Aorta (tissue), 5 donors: ENCODE measurements around the gene HIGD2B. TPM values are rescaled to one million over a fixed set of nuclear protein-coding genes. Genes with fewer than 3 reads are reported as not detected.
"Not testable (repeated sequence)": the region's sequence is repeated elsewhere in the genome, so short reads cannot be mapped to it uniquely, and the experiment has no call there.

Experiments used
- ATAC-seq: fragments of 200-7000 bp; cut with Tn5 transposase; one replicate; pipeline ENCODE4 v1.9.1; 2022; ENCODE audit warnings: moderate library complexity; ENCODE audit not compliant: low FRiP score
- DNase-seq, 2 donors: peaks; one replicate each; pipeline ENCODE4 v3.0.0-alpha.2; 2020
- H3K27ac ChIP-seq, 2 donors: one replicate each; pipeline ENCODE4 v1.5.1; 2013; ENCODE audit warnings: low read length in 2 of 2, mild to moderate bottlenecking in 2 of 2, moderate library complexity in 2 of 2, control low read depth in 1 of 2, inconsistent platforms in 1 of 2, low read depth in 1 of 2
- H3K27me3 ChIP-seq, 2 donors: one replicate each; pipeline ENCODE4 v1.6.1; 2013; ENCODE audit warnings: control low read depth in 1 of 2, low read length in 1 of 2, mild to moderate bottlenecking in 1 of 2, moderate library complexity in 1 of 2; ENCODE audit not compliant: insufficient read depth in 2 of 2, control insufficient read depth in 1 of 2
- H3K36me3 ChIP-seq, 2 donors: one replicate each; pipeline ENCODE4 v1.6.1; 2013; ENCODE audit warnings: control low read depth in 1 of 2, low read length in 1 of 2, mild to moderate bottlenecking in 1 of 2; ENCODE audit not compliant: insufficient read depth in 2 of 2, control insufficient read depth in 1 of 2
- H3K4me1 ChIP-seq, 2 donors: one replicate each; pipeline ENCODE4 v1.6.1; 2013; ENCODE audit warnings: low read length in 2 of 2, control low read depth in 1 of 2, mild to moderate bottlenecking in 1 of 2, moderate library complexity in 1 of 2; ENCODE audit not compliant: insufficient read depth in 2 of 2, control insufficient read depth in 1 of 2
- H3K4me3 ChIP-seq, 2 donors: one replicate each; pipeline ENCODE4 v1.5.1; 2013; ENCODE audit warnings: low read length in 2 of 2, control low read depth in 1 of 2, mild to moderate bottlenecking in 1 of 2
- H3K9me3 ChIP-seq: one replicate; pipeline ENCODE4 v1.6.1; 2013; ENCODE audit warnings: mild to moderate bottlenecking, low read length; ENCODE audit not compliant: control insufficient read depth
- WGBS, 2 donors: extraction: QIAGEN DNeasy Blood & Tissue Kit; methylation state at CpG; one replicate each; pipeline ENCODE4 v1.1.7; 2013; 5-methylcytosine and 5-hydroxymethylcytosine counted together
- intact Hi-C, 2 donors: fragments of 100-400 bp; cut with DNase I; formaldehyde crosslinking; loops; one replicate each; pipeline versions ENCODE4 v1.14.2 to v1.15.0; 2022
- polyA plus RNA-seq, 2 donors: library from polyadenylated mRNA; stranded (reverse); fragments of 200-250 nt; gene quantifications; one replicate each; pipeline ENCODE4 v1.2.3, GENCODE V29; 2013
- total RNA-seq, 2 donors: library from RNA; stranded (reverse); fragmentation: NEBNext Ultra II Directional; extraction: Animal tissue kit (Norgen Biotek cat#: 25700); gene quantifications; one replicate each; pipeline ENCODE4 v1.2.1, GENCODE V29; 2021
- donor health status: healthy with polysubstance abuse.
- donor health status: Bipolar disorder and iron deficiency.
- donor health status: DM: no; HTN: no; CAD: no.
- donor health status: DM: no; HTN: no; CAD: no.
- donor health status: DM: yes; HTN: yes; CAD: no.

The HIGD2B gene
- total and polyA plus RNA-seq, 4 donors: not detected

DNA sequence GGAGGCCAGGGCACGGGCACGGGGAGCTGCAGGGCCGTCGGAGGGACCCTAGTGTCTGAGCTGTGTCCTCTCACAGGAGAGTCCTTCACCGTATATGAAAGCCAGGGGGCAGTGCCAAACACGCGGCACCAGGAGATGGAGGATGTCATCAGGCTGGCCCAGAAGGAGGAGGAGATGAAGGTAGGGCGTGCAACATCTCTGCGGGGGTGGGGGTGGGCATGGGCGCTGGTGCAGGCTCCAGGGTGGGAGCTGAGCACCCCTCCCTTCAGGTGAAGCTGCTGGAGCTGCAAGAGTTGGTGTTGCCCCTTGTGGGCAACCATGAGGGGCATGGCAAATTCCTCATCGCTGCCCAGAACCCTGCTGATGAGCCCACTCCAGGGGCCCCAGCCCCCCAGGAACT, 20.3 kb downstream of the HIGD2B start:
- not testable (repeated sequence) for ATAC-seq

DNA sequence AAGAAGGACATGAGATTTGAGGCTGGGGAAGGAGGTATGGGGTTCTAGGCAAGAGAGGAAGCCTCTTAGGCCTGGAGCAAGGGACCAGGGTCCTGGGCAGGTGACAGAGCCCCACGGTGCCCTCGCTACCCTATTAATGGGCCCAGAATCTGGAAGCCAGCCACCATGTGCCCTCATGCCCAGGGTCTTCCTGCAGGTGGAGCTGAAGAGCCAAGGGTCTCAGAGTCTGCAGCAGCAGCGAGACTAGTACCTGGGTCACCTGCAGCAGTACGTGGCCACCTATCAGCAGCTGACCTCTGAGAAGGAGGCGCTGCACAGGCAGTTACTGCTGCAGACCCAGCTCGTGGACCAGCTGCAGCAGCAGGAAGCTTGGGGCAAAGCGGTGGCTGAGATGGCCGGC, 22.1 kb downstream of the HIGD2B start:
- H3K4me3 ChIP-seq, H3K4me1 ChIP-seq, intact Hi-C loops, DNase-seq, H3K36me3 ChIP-seq, H3K27ac ChIP-seq, H3K27me3 ChIP-seq, H3K9me3 ChIP-seq, ATAC-seq: not testable (repeated sequence)
- WGBS, 2 donors: 43% methylated on average over 3 of the region's 8 CpGs; no CpG with 5 or more reads in 1 of the 2 donors

More for the DNA sequence above, 20.3 kb downstream of the HIGD2B start:
- H3K27ac ChIP-seq, H3K9me3 ChIP-seq, H3K36me3 ChIP-seq, intact Hi-C loops, H3K4me3 ChIP-seq, H3K4me1 ChIP-seq, DNase-seq, H3K27me3 ChIP-seq: not testable (repeated sequence)
- WGBS, 2 donors: 68 to 71% methylated on average over 3 to 5 of the region's 11 CpGs

DNA sequence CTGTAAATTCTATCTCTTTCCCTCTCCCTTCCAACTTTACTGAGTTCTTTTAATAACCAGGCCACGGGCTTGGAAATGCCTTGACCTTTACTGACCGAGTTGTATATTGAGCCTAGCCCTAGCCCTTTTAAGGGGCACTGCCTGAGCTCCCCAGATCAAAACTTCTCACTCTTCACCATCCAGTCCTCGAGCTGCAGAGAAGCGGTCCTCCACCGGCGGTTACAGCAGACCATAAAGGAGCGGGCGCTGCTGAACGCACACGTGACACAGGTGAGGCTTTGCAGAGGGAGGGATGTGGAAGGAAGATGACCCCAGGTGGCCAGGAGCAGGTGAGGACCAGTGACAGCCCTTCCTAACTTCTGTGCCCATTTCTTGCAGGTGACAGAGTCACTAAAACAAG, 24.9 kb downstream of the HIGD2B start:
- H3K36me3 ChIP-seq, H3K4me1 ChIP-seq, H3K27ac ChIP-seq, intact Hi-C loops, ATAC-seq, H3K27me3 ChIP-seq, H3K9me3 ChIP-seq, H3K4me3 ChIP-seq, DNase-seq: not testable (repeated sequence)
- WGBS, 2 donors: 83 to 85% methylated on average over 8 of the region's 10 CpGs

DNA sequence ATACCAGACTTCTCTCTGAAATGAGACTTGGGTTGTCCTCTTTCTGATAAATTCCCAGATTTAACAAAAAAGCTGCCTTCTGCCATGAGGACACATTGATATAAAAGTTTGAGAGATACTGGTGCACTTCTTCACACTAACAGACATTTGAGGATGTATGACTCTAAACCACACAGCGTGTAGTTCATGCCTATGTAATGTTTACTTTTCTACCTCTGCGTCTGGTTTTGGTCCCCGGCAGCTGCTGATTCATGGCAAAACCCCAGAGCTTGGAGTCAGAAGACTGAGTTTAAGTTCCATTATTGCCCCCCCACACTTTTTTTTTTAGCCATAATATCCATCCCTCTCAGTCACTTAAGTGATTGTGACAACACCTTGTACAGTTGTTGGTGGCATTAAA, 30.0 kb downstream of the HIGD2B start:
- H3K9me3 ChIP-seq, H3K4me1 ChIP-seq: not testable (repeated sequence)
- no CpG with 5 or more reads among the region's 3 CpGs for WGBS, 2 donors

GRCh38 chr15:72654397-72654796, 31.6 kb downstream of the HIGD2B start, which contains the start of gene GOLGA6B:
Gene GOLGA6B, plus strand, starts transcription at chr15:72654697. Its CDS starts 41 bp downstream, at chr15:72654738.
- ATAC-seq, H3K36me3 ChIP-seq, H3K4me1 ChIP-seq, H3K9me3 ChIP-seq, DNase-seq, intact Hi-C loops, H3K27me3 ChIP-seq, H3K4me3 ChIP-seq, H3K27ac ChIP-seq: not testable (repeated sequence)
- WGBS, 2 donors: no CpG with 5 or more reads among the region's 7 CpGs

More for the DNA sequence above, 30.0 kb downstream of the HIGD2B start:
- H3K27me3 ChIP-seq, ATAC-seq, H3K36me3 ChIP-seq, DNase-seq, H3K4me3 ChIP-seq, H3K27ac ChIP-seq, intact Hi-C loops: not testable (repeated sequence)

GRCh38 chr15:72648631-72649253, 37.2 kb downstream of the HIGD2B start:
- WGBS, 2 donors: 85 to 86% methylated on average over 8 of the region's 10 CpGs
- not testable (repeated sequence) for ATAC-seq

GRCh38 chr15:72642271-72642670, 43.7 kb downstream of the HIGD2B start:
- H3K27ac ChIP-seq, ATAC-seq, H3K4me3 ChIP-seq, H3K27me3 ChIP-seq, DNase-seq, H3K9me3 ChIP-seq, intact Hi-C loops, H3K4me1 ChIP-seq, H3K36me3 ChIP-seq: not testable (repeated sequence)
- WGBS, 2 donors: no CpG with 5 or more reads among the region's 2 CpGs

More at GRCh38 chr15:72648631-72649253, 37.2 kb downstream of the HIGD2B start:
- H3K27ac ChIP-seq, intact Hi-C loops, H3K4me3 ChIP-seq, H3K4me1 ChIP-seq, H3K9me3 ChIP-seq, H3K36me3 ChIP-seq, H3K27me3 ChIP-seq: not testable (repeated sequence)
- peak; percentile 17 to 64 for DNase-seq

GRCh38 chr15:72639759-72640483, 46.1 kb downstream of the HIGD2B start:
- H3K27me3 ChIP-seq, H3K4me1 ChIP-seq, DNase-seq, H3K4me3 ChIP-seq, ATAC-seq, H3K27ac ChIP-seq, intact Hi-C loops, H3K9me3 ChIP-seq, H3K36me3 ChIP-seq: not testable (repeated sequence)
- WGBS, 2 donors: no CpG with 5 or more reads among the region's 26 CpGs
